ENCODE data around the gene LSS. TPM values are rescaled to one million over a fixed set of nuclear protein-coding genes. Genes with fewer than 3 reads are reported as not detected.

The LSS gene
- total RNA-seq, 1 experiment from 2014 or later, result 101 TPM

GRCh38 chr21:46229923-46230260 is 1.3 kb upstream of the LSS start:
- peaks cover 27% of the 10 kb centered on the region for H3K4me1 Mint-ChIP-seq
- ATAC-seq (no peak), DNase-seq (ENCODE audit: low spot score) (no peak)
- H3K4me3 Mint-ChIP-seq, result peak overlapping the region; percentile 89
- TF ChIP-seq ATF2 (CRISPR knock-in tag; IDR thresholded peaks at IDR 0.05; ENCODE audit: borderline replicate concordance, low read depth) (no peak), ZNF512 (CRISPR knock-in tag; IDR thresholded peaks at IDR 0.05; ENCODE audit: borderline replicate concordance) (no peak), PRRX2 (CRISPR knock-in tag; IDR thresholded peaks at IDR 0.05) (no peak)
- TF ChIP-seq, protein P1, sequence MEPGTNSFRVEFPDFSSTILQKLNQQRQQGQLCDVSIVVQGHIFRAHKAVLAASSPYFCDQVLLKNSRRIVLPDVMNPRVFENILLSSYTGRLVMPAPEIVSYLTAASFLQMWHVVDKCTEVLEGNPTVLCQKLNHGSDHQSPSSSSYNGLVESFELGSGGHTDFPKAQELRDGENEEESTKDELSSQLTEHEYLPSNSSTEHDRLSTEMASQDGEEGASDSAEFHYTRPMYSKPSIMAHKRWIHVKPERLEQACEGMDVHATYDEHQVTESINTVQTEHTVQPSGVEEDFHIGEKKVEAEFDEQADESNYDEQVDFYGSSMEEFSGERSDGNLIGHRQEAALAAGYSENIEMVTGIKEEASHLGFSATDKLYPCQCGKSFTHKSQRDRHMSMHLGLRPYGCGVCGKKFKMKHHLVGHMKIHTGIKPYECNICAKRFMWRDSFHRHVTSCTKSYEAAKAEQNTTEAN (CRISPR knock-in tag; IDR thresholded peaks at IDR 0.05), result no peak
- H3K27me3 Mint-ChIP-seq (ENCODE audit: low read depth), result peaks cover 22% of the 10 kb centered on the region
- POLR2A ChIA-PET, result no interaction called here
- peaks cover 61% of the 10 kb centered on the region for H3K9me3 Mint-ChIP-seq
- no peak overlapping the region for H3K27ac Mint-ChIP-seq
- peaks cover 84% of the 10 kb centered on the region for H3K36me3 Mint-ChIP-seq
- CTCF ChIA-PET, result interaction anchor here (0.6 to 2.4 kb wide), 3 partner anchors 10 to 150 kb away, joined by 3 to 11 read pairs (median 4); no protein-coding TSS in a partner anchor

GRCh38 chr21:46229133-46229922 is 754 bp upstream of the LSS start:
- DNase-seq (ENCODE audit: low spot score) (no peak), ATAC-seq (peak; percentile 14)
- Mint-ChIP-seq H3K9me3 (peaks cover 57% of the 10 kb centered on the region), H3K36me3 (peaks cover 78% of the 10 kb centered on the region), H3K27ac (peak overlapping the region; percentile 99), H3K4me1 (peaks cover 27% of the 10 kb centered on the region), H3K27me3 (ENCODE audit: low read depth) (peaks cover 22% of the 10 kb centered on the region), H3K4me3 (peak overlapping the region; percentile 89)
- ChIA-PET POLR2A (no interaction called here), CTCF (interaction anchor here (0.6 to 2.4 kb wide), 5 partner anchors 11 to 150 kb away, joined by 3 to 11 read pairs (median 3); no protein-coding TSS in a partner anchor)
- TF ChIP-seq IRF1 (CRISPR knock-in tag; IDR thresholded peaks at IDR 0.05) (0 out of 2 replicates have a peak, but pooled peaks have one; percentile 55), JUN (CRISPR knock-in tag; IDR thresholded peaks at IDR 0.05) (0 out of 2 replicates have a peak, but pooled peaks have one; percentile 24), ELF4 (CRISPR knock-in tag; IDR thresholded peaks at IDR 0.05; ENCODE audit: low read depth) (0 out of 2 replicates have a peak, but pooled peaks have one; percentile 62), OVOL2 (CRISPR knock-in tag; IDR thresholded peaks at IDR 0.05; ENCODE audit: borderline replicate concordance) (no peak), ZNF138 (CRISPR knock-in tag; conservative IDR thresholded peaks at IDR 0.05) (no peak), PRDM15 (CRISPR knock-in tag; IDR thresholded peaks at IDR 0.05) (0 out of 2 replicates have a peak, but pooled peaks have one; percentile 33), SOX15 (CRISPR knock-in tag; IDR thresholded peaks at IDR 0.05) (no peak), NR2C2 (CRISPR knock-in tag; IDR thresholded peaks at IDR 0.05) (no peak), USF2 (CRISPR knock-in tag; IDR thresholded peaks at IDR 0.05) (no peak), HMGXB4 (CRISPR knock-in tag; IDR thresholded peaks at IDR 0.05) (peak; percentile 56; the same call in 1 of the 2 replicates), ATF1 (CRISPR knock-in tag; IDR thresholded peaks at IDR 0.05) (no peak), FOXK1 (CRISPR knock-in tag; IDR thresholded peaks at IDR 0.05) (peak; percentile 45; the same call in 1 of the 2 replicates), MAX (CRISPR knock-in tag; IDR thresholded peaks at IDR 0.05) (peak; percentile 68; the same call in 1 of the 2 replicates)
- TF ChIP-seq, protein P2, sequence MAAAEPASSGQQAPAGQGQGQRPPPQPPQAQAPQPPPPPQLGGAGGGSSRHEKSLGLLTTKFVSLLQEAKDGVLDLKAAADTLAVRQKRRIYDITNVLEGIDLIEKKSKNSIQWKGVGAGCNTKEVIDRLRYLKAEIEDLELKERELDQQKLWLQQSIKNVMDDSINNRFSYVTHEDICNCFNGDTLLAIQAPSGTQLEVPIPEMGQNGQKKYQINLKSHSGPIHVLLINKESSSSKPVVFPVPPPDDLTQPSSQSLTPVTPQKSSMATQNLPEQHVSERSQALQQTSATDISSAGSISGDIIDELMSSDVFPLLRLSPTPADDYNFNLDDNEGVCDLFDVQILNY (CRISPR knock-in tag; IDR thresholded peaks at IDR 0.05), result no peak

Data from WTC11 (cell line).